ENCODE data around the gene PLXDC1. TPM values are rescaled to one million over a fixed set of nuclear protein-coding genes. Genes with fewer than 3 reads are reported as not detected.

Gene PLXDC1
- total RNA-seq, 1 donor, result 2.9 TPM

DNA sequence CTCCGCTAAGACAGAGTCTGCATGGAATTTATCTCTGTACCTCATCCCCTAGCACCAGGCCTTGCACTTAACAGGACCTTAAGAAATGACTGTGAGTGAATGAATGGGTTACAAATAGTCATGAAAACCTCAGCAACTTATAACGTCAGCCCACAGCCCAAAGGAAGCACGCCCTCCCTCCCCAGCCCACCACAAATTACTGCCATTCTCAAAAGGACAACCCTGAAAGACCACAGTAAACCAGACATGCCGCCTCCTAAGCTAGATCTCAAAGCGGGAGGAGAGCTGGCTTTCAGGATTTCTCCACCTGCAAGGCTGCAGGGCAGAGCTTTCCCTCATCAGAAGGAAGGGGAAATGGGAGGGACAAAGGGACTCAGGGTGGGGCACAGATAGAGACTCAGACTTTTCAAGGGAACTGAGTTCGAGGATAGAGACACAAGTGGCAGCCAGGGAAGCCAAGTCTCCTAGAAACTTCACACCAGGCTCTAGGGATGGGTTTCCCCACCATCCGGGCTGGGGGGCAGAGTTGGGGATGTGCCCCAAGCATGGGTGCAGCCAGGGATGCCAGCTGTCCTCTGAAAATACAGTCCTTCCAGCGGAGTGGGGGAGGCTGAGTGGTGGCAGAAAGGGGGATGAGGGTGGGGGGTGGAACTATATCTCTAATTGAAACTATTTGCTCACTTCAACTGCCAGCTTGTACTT is 56.7 kb downstream of the PLXDC1 start:
- Histone ChIP-seq H2AFZ (ENCODE audit: low read length) (no peak overlapping the region), H3K36me3 (ENCODE audit: insufficient read depth, low read length) (no peaks in the 10 kb centered on the region), H3K27me3 (ENCODE audit: insufficient read depth, low read length) (peaks cover 49% of the 10 kb centered on the region), H4K20me1 (ENCODE audit: insufficient read depth, low read length) (no peaks in the 10 kb centered on the region), H3K4me3 (ENCODE audit: insufficient read depth, low read length) (no peak overlapping the region), H3K4me1 (ENCODE audit: insufficient read depth, low read length) (peaks cover 1% of the 10 kb centered on the region), H3K9me3 (ENCODE audit: low read depth, low read length) (no peaks in the 10 kb centered on the region), H3K27ac (ENCODE audit: low read depth, low read length) (no peak overlapping the region), H3K79me2 (ENCODE audit: insufficient read depth, low read length) (no peaks in the 10 kb centered on the region), H3K4me2 (ENCODE audit: insufficient read depth, low read length) (no peak overlapping the region)
- DNase-seq (ENCODE audit: insufficient read length, low spot score, missing footprints), result peak; percentile 60
- TF ChIP-seq, protein P1, sequence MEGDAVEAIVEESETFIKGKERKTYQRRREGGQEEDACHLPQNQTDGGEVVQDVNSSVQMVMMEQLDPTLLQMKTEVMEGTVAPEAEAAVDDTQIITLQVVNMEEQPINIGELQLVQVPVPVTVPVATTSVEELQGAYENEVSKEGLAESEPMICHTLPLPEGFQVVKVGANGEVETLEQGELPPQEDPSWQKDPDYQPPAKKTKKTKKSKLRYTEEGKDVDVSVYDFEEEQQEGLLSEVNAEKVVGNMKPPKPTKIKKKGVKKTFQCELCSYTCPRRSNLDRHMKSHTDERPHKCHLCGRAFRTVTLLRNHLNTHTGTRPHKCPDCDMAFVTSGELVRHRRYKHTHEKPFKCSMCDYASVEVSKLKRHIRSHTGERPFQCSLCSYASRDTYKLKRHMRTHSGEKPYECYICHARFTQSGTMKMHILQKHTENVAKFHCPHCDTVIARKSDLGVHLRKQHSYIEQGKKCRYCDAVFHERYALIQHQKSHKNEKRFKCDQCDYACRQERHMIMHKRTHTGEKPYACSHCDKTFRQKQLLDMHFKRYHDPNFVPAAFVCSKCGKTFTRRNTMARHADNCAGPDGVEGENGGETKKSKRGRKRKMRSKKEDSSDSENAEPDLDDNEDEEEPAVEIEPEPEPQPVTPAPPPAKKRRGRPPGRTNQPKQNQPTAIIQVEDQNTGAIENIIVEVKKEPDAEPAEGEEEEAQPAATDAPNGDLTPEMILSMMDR (IDR thresholded peaks at IDR 0.05; ENCODE audit: extremely low read depth, low read depth, low read length), result no peak

DNA sequence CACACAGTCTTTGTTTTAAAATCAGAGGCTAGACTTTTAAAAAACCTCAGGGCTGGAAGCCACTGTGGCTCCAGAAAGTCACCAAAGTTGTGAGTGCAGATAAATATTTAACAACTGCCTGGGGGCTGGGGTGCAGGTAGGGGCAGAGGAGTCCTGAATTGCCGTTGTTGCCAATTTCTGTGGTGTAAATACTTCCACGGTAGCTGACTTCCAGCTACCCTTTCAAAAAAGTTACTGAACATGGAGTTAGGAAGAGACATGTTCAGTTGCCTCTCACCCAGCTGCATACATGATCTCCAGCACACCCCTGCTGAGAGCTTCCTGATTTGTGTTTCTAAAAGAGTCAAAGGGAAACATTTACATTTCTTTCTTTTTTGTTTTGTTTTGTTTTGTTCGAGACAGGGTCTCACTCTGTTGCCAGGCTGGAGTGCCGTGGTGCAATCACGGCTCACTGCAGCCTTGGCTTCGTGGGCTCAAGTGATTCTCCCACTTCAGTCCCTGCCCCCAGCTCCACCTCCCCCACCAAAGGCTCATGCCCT is 58.7 kb downstream of the PLXDC1 start:
- TF ChIP-seq, protein P1 (IDR thresholded peaks at IDR 0.05; ENCODE audit: extremely low read depth, low read depth, low read length), result no peak
- Histone ChIP-seq H3K4me1 (ENCODE audit: insufficient read depth, low read length) (no peaks in the 10 kb centered on the region), H3K4me3 (ENCODE audit: insufficient read depth, low read length) (no peak overlapping the region), H3K36me3 (ENCODE audit: insufficient read depth, low read length) (no peaks in the 10 kb centered on the region), H3K4me2 (ENCODE audit: insufficient read depth, low read length) (no peak overlapping the region), H4K20me1 (ENCODE audit: insufficient read depth, low read length) (no peaks in the 10 kb centered on the region), H3K27me3 (ENCODE audit: insufficient read depth, low read length) (peaks cover 39% of the 10 kb centered on the region), H3K79me2 (ENCODE audit: insufficient read depth, low read length) (no peaks in the 10 kb centered on the region), H2AFZ (ENCODE audit: low read length) (no peak overlapping the region), H3K9me3 (ENCODE audit: low read depth, low read length) (no peaks in the 10 kb centered on the region), H3K27ac (ENCODE audit: low read depth, low read length) (no peak overlapping the region)
- no peak for DNase-seq (ENCODE audit: insufficient read length, low spot score, missing footprints)

DNA sequence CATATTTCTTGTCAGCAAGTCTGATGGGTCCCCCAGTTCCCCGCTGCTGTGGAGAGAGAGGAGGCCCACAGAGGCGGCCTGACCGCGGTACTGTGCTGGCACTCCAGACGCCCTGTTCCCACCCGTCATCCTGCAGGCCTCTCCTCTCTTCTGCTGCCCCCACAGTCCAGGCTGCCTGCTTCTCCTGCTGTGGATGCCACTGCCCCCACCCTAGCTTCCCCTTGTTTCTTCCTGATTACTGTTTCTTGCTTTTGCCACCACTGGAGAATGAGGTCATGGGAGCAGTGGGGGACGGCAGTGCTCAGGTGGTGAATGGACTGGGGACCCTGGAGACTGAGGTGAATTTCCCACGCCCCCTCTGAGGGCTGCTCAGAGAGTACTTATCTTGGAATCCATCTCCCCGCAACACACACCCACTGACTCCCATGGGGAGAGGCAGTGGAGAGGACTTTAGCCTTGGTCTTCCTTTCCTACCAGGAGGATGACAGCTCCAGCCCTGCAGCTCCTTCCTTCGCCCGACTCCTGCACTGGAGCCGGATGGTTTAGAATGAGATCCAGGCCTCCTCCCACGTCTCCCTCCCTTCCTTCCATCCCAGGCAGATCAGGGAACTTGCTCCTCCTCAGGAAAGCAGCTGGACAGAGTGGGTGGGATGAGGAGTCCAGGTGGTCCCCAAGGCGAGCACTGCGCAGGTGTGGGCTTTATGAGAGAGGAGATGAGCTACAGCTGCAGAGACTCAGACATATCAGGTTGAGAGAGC is 60.4 kb downstream of the PLXDC1 start:
- TF ChIP-seq, protein P1 (IDR thresholded peaks at IDR 0.05; ENCODE audit: extremely low read depth, low read depth, low read length), result no peak
- H3K4me2 ChIP-seq (ENCODE audit: insufficient read depth, low read length), result no peak overlapping the region
- no peak overlapping the region for H3K4me3 ChIP-seq (ENCODE audit: insufficient read depth, low read length)
- H3K9me3 ChIP-seq (ENCODE audit: low read depth, low read length), result no peaks in the 10 kb centered on the region
- no peaks in the 10 kb centered on the region for H4K20me1 ChIP-seq (ENCODE audit: insufficient read depth, low read length)
- H3K4me1 ChIP-seq (ENCODE audit: insufficient read depth, low read length), result no peaks in the 10 kb centered on the region
- no peak overlapping the region for H3K27ac ChIP-seq (ENCODE audit: low read depth, low read length)
- H3K27me3 ChIP-seq (ENCODE audit: insufficient read depth, low read length), result peaks cover 30% of the 10 kb centered on the region
- no peaks in the 10 kb centered on the region for H3K79me2 ChIP-seq (ENCODE audit: insufficient read depth, low read length)
- H3K36me3 ChIP-seq (ENCODE audit: insufficient read depth, low read length), result no peaks in the 10 kb centered on the region
- H2AFZ ChIP-seq (ENCODE audit: low read length), result no peak overlapping the region
- peak; percentile 59 for DNase-seq (ENCODE audit: insufficient read length, low spot score, missing footprints)

DNA sequence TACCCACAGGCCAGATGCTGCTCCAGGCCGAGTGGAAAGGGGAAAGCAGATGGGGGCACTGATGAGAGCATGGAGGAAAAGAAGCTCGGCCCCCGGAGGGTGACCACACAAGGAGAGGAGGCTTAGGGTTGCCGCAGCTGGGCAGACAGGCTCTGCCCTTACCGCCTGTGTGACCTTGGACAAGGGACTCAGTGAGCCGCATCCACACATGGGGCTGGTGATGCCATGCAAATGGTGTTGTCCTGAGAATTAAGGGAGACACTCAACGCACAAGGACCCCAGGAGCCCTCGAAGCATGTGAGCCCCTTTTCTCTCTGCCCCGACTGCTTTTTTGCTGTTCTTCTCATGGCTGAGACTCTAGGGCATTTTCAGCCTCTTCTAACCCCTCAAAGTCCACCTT is 61.0 kb downstream of the PLXDC1 start:
- H3K36me3 ChIP-seq (ENCODE audit: insufficient read depth, low read length), result no peaks in the 10 kb centered on the region
- H3K4me2 ChIP-seq (ENCODE audit: insufficient read depth, low read length), result no peak overlapping the region
- DNase-seq (ENCODE audit: insufficient read length, low spot score, missing footprints), result peak; percentile 58
- H3K27ac ChIP-seq (ENCODE audit: low read depth, low read length), result no peak overlapping the region
- H3K4me1 ChIP-seq (ENCODE audit: insufficient read depth, low read length), result no peaks in the 10 kb centered on the region
- H3K4me3 ChIP-seq (ENCODE audit: insufficient read depth, low read length), result no peak overlapping the region
- no peak overlapping the region for H2AFZ ChIP-seq (ENCODE audit: low read length)
- TF ChIP-seq, protein P1 (IDR thresholded peaks at IDR 0.05; ENCODE audit: extremely low read depth, low read depth, low read length), result no peak
- H3K27me3 ChIP-seq (ENCODE audit: insufficient read depth, low read length), result peaks cover 32% of the 10 kb centered on the region
- no peaks in the 10 kb centered on the region for H4K20me1 ChIP-seq (ENCODE audit: insufficient read depth, low read length)
- no peaks in the 10 kb centered on the region for H3K79me2 ChIP-seq (ENCODE audit: insufficient read depth, low read length)
- H3K9me3 ChIP-seq (ENCODE audit: low read depth, low read length), result no peaks in the 10 kb centered on the region

Measured in osteoblast (primary cell).